Suprapubic skin (tissue), 4 donors: Measurements from ENCODE around the gene NT5C1A.

Experiments
- EP300 ChIP-seq: sonication (generic); formaldehyde crosslinking; IDR thresholded peaks from one replicate; pipeline ENCODE4 v1.6.1; 2017; ENCODE audit warnings: antibody characterized with exemption
- POLR2AphosphoS5 ChIP-seq, 3 donors: sonication (generic); formaldehyde crosslinking; IDR thresholded peaks; one replicate each; pipeline ENCODE4 v1.6.1; 2017; ENCODE audit warnings: antibody characterized with exemption in 3 of 3
- TF ChIP-seq, protein P1 (sequence below), 2 donors: fragments of 200-600 bp in 1 of 2; fragments of 450-650 bp in 1 of 2; sonication (generic) in 1 of 2; IDR thresholded peaks; one replicate each; pipeline ENCODE4 v1.5.1; 2016 to 2019; ENCODE audit warnings: antibody characterized with exemption in 2 of 2, mild to moderate bottlenecking in 1 of 2, moderate library complexity in 1 of 2

GRCh38 chr1:39617488-39618049 lies 54.3 kb downstream of the NT5C1A start:
- TF ChIP-seq, protein P1, sequence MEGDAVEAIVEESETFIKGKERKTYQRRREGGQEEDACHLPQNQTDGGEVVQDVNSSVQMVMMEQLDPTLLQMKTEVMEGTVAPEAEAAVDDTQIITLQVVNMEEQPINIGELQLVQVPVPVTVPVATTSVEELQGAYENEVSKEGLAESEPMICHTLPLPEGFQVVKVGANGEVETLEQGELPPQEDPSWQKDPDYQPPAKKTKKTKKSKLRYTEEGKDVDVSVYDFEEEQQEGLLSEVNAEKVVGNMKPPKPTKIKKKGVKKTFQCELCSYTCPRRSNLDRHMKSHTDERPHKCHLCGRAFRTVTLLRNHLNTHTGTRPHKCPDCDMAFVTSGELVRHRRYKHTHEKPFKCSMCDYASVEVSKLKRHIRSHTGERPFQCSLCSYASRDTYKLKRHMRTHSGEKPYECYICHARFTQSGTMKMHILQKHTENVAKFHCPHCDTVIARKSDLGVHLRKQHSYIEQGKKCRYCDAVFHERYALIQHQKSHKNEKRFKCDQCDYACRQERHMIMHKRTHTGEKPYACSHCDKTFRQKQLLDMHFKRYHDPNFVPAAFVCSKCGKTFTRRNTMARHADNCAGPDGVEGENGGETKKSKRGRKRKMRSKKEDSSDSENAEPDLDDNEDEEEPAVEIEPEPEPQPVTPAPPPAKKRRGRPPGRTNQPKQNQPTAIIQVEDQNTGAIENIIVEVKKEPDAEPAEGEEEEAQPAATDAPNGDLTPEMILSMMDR (IDR thresholded peaks at IDR 0.05): no peak
- TF ChIP-seq POLR2AphosphoS5 (IDR thresholded peaks at IDR 0.05): no peak
- no peak for TF ChIP-seq EP300
